Neutrophil (primary cell): ENCODE results near the gene CEMIP.

Source experiments
- H3K27ac ChIP-seq: fragments of 200-600 bp; sonication (generic); 2 replicates; pipeline ENCODE4 v1.5.1; 2016; ENCODE audit warnings: mild to moderate bottlenecking, moderate library complexity
- H3K27me3 ChIP-seq: fragments of 200-600 bp; sonication (generic); 2 replicates; pipeline ENCODE4 v1.6.0; 2016; ENCODE audit warnings: mild to moderate bottlenecking
- H3K36me3 ChIP-seq: fragments of 200-600 bp; sonication (generic); 2 replicates; pipeline ENCODE4 v1.5.1; 2017
- H3K4me1 ChIP-seq, 2 experiments: fragments of 200-600 bp in 1 of 2; sonication (generic) in 1 of 2; 1 replicate in 1 of 2; 2 replicates in 1 of 2; pipeline versions ENCODE4 v1.5.1 to v1.6.1; 2013 to 2016; ENCODE audit warnings: low read depth in 1 of 2, low read length in 1 of 2, mild to moderate bottlenecking in 1 of 2, moderate library complexity in 1 of 2; ENCODE audit not compliant: control insufficient read depth in 1 of 2, insufficient read depth in 1 of 2
- H3K4me3 ChIP-seq, 2 experiments: fragments of 200-600 bp in 1 of 2; sonication (generic) in 1 of 2; 1 replicate in 1 of 2; 2 replicates in 1 of 2; pipeline ENCODE4 v1.5.1; 2013 to 2016; ENCODE audit warnings: low read depth in 1 of 2, low read length in 1 of 2, mild to moderate bottlenecking in 1 of 2, moderate library complexity in 1 of 2
- H3K9me3 ChIP-seq: fragments of 200-600 bp; sonication (generic); 2 replicates; pipeline ENCODE4 v1.5.1; 2016
- TF ChIP-seq, protein P1 (sequence below): fragments of 200-600 bp; sonication (generic); IDR thresholded peaks from 2 replicates; pipeline ENCODE4 v1.5.1; 2016; ENCODE audit warnings: antibody characterized with exemption

The CEMIP gene

GRCh38 chr15:80749589-80749988 is 29.6 kb upstream of the CEMIP start:
- no peak overlapping the region for H3K27ac ChIP-seq
- H3K4me1 ChIP-seq: no peaks in the 10 kb centered on the region
- TF ChIP-seq, protein P1, sequence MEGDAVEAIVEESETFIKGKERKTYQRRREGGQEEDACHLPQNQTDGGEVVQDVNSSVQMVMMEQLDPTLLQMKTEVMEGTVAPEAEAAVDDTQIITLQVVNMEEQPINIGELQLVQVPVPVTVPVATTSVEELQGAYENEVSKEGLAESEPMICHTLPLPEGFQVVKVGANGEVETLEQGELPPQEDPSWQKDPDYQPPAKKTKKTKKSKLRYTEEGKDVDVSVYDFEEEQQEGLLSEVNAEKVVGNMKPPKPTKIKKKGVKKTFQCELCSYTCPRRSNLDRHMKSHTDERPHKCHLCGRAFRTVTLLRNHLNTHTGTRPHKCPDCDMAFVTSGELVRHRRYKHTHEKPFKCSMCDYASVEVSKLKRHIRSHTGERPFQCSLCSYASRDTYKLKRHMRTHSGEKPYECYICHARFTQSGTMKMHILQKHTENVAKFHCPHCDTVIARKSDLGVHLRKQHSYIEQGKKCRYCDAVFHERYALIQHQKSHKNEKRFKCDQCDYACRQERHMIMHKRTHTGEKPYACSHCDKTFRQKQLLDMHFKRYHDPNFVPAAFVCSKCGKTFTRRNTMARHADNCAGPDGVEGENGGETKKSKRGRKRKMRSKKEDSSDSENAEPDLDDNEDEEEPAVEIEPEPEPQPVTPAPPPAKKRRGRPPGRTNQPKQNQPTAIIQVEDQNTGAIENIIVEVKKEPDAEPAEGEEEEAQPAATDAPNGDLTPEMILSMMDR: no peak
- H3K36me3 ChIP-seq: peaks cover 4% of the 10 kb centered on the region
- H3K27me3 ChIP-seq: no peaks in the 10 kb centered on the region
- no peak overlapping the region for H3K4me3 ChIP-seq
- H3K9me3 ChIP-seq: no peaks in the 10 kb centered on the region

DNA sequence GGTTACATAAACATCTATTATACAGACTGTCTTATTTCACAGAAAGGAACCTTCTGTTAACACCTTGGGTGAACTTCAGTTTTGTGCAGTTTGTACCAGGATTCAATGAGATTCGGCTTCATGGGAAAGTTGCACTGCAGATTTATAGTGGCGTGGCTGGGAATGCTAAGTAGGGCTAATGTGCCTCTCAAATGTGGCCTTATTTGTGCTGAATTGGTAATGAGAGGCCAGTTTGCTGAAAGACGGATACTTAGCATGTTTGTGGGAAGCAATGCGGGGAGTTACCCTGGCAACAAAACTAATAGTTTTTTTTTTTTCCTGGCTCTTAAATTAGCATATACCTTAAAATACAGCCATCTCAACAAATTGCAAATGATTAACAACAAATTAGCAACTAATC is 28.6 kb upstream of the CEMIP start:
- Histone ChIP-seq H3K4me1 (no peaks in the 10 kb centered on the region), H3K9me3 (no peaks in the 10 kb centered on the region), H3K27ac (no peak overlapping the region), H3K36me3 (peaks cover 4% of the 10 kb centered on the region), H3K4me3 (no peak overlapping the region), H3K27me3 (no peaks in the 10 kb centered on the region)
- TF ChIP-seq, protein P1: no peak

DNA sequence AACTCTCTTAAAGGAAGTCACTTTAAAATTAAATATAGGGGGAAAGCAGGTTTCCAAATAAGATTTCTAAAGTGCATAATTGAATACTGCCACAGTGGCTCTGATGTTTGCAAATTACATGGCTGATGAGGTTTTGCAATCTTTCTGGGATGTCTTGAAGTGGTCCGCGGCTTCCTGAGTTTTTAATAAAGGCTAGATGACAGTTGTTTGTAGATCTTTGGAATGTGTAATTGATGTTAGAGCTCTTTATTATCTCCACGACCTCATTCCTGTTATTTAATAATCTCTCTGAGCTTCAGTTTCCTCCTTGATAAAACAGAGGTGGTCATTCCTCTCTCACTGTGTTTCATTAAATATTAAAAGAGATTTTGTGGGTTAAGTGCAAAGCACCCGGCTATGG is 27.0 kb upstream of the CEMIP start:
- TF ChIP-seq, protein P1: no peak
- no peak overlapping the region for H3K4me3 ChIP-seq
- H3K27me3 ChIP-seq: no peaks in the 10 kb centered on the region
- H3K27ac ChIP-seq: no peak overlapping the region
- H3K9me3 ChIP-seq: no peaks in the 10 kb centered on the region
- H3K4me1 ChIP-seq: no peaks in the 10 kb centered on the region
- H3K36me3 ChIP-seq: peaks cover 4% of the 10 kb centered on the region

GRCh38 chr15:80753161-80753560 is 26.0 kb upstream of the CEMIP start:
- Histone ChIP-seq H3K4me1 (no peaks in the 10 kb centered on the region), H3K36me3 (peaks cover 4% of the 10 kb centered on the region), H3K27ac (no peak overlapping the region)

GRCh38 chr15:80754014-80754413 is 25.2 kb upstream of the CEMIP start:
- peaks cover 4% of the 10 kb centered on the region for H3K36me3 ChIP-seq
- no peaks in the 10 kb centered on the region for H3K4me1 ChIP-seq
- no peak overlapping the region for H3K27ac ChIP-seq
- no peaks in the 10 kb centered on the region for H3K27me3 ChIP-seq
- H3K9me3 ChIP-seq: no peaks in the 10 kb centered on the region
- TF ChIP-seq, protein P1: no peak
- H3K4me3 ChIP-seq: no peak overlapping the region

More at GRCh38 chr15:80753161-80753560, 26.0 kb upstream of the CEMIP start:
- Histone ChIP-seq H3K9me3 (no peaks in the 10 kb centered on the region), H3K4me3 (no peak overlapping the region), H3K27me3 (no peaks in the 10 kb centered on the region)
- TF ChIP-seq, protein P1: no peak

DNA sequence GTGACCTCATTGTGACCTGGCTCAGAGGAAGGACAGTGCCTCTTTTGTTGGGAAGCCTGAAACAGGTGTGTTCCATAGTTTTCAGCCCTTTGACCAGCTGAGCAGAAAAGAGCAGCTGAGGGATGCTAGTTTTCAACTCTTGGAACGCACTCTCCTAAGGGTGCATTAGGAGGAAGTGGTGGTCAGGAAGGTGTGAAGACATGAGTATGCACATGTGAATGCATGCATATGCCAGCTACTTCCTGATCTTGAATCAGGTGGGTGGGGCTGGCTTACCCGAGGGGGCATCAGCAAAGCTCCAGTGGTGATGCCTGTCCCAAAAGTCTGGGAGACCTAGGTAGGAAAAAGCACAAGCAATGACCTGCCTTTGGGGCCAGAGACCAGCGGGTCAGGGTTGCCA is 23.3 kb upstream of the CEMIP start:
- H3K27me3 ChIP-seq: no peaks in the 10 kb centered on the region
- H3K36me3 ChIP-seq: no peaks in the 10 kb centered on the region
- H3K4me1 ChIP-seq: no peaks in the 10 kb centered on the region
- H3K9me3 ChIP-seq: no peaks in the 10 kb centered on the region
- H3K4me3 ChIP-seq: no peak overlapping the region
- no peak overlapping the region for H3K27ac ChIP-seq
- TF ChIP-seq, protein P1: no peak
